EL (cell line): ENCODE results near the gene DOK4.
A peak's percentile ranks its signal among the peaks of the same experiment; 100 is the strongest.

Experiments used
- DNase-seq: peaks from one replicate; pipeline ENCODE4 v3.0.0-alpha.2; 2016

The DOK4 gene

DNA sequence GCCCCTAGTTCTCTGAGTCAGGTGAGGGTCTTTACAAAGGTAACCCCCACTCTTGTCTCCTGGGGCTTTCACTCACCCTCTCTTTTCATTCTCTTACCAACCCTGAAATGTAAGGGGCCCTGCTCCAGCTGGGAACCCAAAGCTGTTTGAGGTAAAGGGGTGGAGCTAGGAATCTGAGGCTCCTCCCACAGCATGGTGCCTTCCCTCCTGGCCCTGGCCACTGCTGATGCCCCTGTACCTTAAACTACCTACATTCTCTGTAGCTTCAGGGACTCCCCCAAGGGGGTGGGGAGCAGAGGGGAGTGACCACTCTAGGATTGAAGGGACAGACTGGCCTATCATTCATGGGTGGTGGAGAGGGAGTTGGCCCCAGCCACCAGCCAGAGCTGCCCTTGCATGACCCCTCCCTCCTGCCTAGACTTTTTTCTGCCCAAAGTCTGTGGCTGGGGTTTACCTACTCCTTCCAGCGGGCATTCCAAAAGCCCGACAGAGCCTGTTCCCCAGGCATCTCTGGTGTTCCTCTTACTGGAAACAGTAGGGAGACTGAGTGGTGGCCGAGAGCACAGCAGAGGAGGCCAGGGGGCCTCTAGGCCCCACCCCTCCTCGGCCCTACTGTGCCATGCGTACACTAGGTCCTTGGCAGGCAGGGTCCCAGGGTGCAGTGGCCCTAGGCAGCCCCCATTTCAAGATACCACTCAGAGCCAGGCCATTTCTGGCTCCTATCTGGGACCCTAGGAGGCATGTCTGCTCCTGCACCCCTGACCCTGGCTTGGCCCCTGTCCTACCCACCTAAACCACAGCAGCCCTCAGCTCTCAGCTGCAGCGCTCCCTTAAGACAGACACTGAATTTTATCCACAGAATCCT, 9.5 kb downstream of the DOK4 start:
- DNase-seq = no peak

DNA sequence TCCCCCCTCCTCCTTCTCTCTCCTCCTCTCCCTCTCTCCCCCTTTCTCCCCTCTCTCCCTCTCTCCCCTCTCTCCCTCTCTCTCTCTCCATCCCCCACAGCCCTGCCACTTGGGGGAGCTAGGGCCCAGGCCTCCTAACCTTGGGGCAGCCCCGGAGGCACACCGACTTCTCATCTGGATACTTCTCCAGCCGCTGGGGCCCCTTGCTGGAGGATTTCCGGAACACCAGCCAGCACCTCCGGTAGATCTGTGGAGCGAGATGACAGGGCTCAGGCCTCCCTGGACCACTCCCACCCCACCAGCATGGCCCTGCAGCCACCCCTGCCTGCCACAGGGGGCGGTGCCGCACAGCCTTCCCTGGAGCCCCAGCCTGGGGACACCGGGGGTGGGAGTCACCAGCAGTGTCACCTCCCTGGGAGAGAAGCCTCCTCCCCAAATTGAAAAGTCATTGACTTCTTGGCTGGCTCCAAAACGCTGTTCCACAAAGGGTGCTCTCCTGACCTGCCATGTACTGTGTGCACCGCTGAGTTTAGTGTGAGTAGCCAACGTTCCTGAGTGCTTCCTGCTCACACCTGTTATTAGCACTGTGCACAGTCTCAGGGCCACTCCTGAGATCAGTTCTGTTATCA, 10.5 kb downstream of the DOK4 start:
- DNase-seq = peak; percentile 35

DNA sequence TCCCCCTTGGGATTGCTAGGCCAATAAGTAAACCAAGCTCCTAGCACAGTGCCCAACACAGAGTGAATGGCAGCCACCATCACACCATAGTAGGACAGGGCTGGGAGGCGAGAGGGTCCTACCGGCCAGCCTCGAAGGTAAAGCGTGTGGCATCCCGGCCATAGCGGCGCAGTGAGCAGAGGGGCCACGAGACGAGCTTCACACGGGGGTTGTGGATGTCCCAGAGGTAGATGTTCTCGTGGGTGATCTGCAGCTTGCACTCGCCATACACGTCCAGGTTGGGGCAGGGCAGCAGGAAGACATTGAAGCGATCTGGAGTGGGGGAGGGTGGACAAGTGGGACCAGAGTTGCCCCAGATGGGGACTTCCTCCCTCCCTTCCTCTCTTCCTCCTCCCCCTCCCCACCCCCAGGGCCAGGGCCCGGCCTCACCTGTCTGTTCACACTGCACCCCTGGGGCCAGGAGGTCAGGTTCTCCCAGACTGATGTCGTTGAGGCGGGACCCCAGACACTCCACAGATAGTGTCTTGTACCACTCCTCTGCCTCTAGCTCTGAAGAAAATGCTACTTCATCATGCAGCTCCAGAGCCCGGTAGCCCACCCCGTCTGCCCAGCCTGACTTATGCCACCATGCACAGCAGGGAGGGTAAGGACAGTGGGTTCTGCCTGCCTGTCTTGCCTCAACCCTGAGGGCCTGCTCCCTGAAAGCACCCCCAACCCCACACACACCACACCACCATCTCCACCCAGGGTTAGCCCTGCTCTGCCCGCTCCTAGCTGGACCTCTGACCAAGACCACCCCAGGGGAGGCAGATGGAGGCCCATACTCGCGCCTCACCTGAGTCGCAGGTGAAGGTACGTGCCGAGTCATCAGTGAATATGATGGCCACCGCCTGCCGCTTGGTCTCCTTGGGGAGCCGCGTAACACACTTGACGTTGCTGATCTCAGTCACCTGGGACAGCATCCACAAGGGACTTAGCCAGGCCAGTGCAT, 11.3 kb downstream of the DOK4 start:
- no peak for DNase-seq

DNA sequence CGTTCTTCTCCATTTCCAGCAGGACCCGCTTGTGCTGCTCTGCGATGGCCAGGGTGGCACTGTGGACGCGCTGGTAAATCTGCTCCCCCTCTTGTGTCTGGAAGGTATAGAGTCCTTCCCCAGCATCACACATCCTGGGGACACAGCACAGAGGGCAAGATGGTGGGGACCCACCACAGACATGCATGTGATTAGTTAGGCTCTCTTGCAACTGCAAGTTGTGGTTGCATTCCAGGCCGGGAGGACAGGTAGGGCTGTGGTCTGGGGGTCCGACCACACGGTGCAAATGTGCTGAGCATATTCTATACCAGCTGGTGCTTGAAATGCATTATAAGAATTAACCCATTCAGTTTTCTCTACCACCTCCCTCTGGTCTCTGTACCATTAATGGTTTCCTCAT, 12.4 kb downstream of the DOK4 start:
- DNase-seq = no peak

DNA sequence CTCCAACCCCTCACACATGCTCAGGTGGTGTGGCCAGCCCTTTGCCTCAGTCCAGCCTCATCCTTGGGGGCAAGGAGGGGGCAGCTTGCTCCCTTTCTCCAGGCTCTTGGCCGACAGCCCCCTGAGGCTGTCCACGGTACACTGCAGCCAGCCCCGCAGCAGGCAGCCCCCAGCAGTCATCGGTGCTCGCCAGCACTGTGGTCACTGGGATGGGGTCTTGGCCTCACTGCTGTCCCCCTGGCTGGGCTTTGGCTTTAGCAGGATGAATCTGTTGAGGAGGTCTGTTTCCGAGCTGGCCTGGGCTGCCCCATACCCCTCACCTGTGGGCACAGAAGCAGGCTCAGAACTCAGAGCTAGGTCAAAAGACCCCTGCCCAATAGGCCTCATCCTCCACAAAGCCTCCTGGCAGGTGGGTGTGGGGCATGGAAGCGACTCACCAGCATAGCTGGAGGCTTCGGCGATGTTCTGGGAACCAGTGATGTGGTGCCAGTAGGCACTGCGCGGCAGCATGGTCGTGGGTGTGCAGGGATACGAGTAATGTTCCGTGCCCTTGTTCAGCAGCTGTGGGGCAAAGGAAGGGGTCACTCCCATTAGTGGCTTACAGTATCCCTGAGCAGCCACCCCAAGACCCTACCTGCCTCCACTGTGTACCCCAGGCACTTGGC, 13.0 kb downstream of the DOK4 start:
- DNase-seq = no peak

DNA sequence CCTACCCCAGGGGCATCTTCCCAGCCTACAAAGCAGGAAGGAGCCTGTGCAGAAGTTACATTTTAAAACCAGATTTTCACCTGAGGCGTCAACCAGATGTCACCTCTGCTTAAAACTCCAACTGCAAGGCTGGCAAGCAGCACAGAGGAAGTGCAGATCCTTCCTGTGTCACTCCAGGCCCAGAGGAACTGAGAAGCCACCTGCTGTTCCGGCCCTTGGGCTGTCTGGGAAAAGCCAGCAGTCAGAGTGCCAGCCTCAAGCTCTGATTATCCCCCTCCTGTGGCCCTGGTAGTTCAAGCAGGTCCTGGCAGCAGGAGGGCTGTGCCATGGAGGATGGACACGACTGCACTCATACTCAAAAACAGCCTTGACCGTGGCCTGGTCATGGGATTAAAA, 13.6 kb downstream of the DOK4 start:
- DNase-seq = no peak

DNA sequence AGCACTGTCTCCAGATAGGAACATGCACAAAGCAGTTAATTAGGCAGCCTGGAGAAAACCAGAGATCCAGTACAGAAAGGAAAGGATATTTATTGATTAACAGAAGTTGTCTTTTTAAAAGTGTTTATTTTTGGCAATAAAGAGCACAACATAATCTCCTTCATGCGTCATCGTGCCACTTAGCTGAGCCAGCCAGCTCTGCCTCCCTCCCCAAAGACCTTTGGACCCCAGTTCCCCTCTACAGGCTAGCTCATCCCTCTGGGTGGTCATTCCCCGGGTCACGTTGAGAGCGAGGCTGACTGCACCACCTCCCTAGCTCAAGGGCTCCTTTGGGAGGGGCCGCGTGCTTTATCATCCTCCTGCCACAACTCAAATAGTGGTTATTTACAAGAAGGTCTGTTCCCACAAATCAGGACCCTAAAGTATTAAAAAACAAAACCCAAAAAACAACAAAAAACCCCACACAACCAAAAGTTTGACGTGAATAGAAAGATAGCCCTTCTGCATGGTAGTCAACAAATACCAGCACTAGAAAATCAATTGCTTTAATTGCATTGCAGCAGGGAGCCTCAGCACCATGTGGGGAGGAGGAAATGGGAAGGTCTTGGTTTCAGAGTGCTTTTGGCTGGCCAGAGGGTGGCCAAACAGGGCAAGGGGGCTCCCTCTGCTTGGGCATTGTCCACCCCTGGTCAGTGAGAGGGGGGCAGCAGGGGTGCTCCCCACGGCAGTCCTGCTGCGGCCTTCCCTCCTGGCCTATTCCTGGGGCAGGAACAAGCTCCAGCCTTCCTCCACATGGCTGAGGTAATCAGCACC, 14.2 kb downstream of the DOK4 start:
- no peak for DNase-seq

DNA sequence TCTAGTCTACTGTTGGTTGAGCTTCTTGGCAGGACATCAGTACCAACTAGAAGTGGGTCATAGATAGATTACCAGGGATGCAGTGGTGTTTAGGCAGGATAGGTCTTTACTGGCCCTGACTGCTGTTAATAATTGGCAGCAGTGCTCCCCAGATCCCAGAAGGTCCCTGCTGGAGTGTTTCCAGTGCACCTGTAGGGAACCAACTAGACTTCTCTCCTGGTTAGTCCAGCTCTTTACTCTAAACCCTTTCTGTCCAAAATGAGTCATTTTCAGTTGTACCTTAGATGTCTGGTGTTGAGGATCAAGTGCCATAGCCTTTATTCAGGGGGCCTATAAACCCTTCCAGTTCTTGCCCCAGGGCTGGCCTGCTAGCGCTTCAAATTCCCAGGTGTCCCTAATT, 15.1 kb downstream of the DOK4 start:
- no peak for DNase-seq

DNA sequence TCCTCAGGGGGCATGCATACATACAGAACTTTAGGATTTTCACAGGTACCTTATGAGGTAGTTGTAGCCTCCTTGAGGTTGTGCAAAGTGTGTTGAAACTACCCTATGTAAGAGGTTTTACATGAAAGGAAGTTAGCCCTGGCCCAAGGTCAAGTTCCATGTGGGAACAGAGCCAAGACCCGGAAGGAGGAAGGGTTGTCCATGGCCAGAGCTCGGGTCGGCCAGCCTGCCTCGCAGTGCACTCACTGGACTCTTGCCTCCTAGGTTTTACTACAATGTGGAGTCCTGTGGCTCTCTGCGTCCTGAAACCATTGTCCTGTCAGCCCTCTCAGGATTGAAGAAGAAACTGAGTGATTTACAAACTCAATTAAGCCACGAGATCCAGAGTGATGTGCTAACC, 15.6 kb downstream of the DOK4 start:
- no peak for DNase-seq

DNA sequence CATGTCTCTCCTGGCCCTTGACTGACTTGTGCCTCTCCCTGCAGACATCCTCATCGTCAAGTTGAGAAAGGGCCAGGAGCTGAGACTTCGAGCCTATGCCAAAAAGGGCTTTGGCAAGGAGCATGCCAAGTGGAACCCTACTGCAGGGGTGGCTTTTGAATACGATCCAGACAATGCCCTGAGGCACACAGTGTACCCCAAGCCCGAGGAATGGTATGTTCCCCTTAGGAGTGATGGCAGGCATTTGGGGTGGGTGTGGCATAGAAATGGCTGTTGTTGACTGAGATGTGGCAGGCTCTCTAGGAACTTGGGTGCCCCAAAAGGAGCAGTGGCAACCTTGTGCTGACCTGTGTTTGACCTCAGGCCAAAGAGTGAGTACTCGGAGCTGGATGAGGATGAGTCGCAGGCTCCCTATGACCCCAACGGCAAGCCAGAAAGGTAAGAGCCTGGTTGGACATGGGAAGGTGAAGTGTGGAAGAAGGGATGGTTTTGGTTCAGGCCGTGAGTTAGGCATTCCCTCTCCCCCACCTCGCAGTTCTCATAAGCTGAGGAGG, 16.3 kb downstream of the DOK4 start:
- no peak for DNase-seq

DNA sequence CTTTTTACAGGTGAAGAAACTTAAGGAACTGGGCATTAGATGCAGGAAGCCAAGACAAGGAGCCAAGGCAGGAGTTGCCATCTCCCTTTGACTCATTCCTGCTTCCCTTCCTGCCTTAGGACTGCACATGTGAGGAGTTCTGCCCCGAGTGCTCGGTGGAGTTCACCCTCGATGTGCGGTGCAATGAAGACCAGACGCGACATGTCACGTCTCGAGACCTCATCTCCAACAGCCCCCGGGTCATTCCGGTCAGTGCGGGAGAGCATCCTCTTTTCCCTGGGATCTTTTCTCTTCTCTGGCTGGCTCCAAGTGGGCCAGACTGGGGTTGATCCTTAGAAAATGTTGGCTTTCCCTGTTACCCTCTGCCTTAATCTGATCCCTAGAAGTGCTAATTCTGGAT, 17.2 kb downstream of the DOK4 start:
- no peak for DNase-seq

DNA sequence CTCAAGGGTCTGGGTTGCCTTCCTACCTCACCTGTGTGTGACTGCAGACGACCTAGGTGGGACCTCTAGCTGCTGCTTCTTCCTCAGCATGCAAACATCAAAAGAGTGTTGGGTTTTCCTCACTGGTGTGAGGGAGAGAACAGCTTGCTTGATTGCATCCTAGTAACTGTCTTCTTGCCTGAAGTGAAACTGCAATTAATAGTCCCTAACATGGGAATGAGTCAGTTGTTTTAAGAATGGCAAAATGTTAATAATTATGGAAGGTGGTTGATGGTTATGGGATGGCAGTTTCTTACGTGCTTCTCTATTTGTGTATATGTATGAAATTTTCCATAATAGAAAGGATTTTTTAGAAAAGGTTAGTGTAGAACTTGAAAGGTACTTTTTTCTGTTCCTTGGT, 17.9 kb downstream of the DOK4 start:
- DNase-seq = no peak

DNA sequence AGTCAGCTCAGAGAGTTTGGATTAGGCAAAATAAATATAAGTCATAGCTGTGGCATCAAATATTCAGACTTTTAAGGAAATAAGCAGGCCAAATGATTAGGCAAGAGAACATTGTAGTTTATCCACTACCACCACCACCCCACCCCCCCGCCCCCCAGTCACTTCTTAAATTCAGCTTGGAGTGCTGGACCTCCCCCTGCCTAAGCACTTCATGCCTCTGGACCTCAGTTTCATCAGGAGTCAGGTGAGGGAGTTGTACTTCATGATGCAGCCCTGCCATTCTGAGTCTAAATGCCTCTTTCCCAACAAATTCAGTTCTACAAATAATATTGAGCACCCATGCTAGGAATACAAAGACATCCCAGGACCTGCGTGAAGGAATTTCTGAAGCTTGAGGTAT, 21.8 kb downstream of the DOK4 start:
- no peak for DNase-seq

DNA sequence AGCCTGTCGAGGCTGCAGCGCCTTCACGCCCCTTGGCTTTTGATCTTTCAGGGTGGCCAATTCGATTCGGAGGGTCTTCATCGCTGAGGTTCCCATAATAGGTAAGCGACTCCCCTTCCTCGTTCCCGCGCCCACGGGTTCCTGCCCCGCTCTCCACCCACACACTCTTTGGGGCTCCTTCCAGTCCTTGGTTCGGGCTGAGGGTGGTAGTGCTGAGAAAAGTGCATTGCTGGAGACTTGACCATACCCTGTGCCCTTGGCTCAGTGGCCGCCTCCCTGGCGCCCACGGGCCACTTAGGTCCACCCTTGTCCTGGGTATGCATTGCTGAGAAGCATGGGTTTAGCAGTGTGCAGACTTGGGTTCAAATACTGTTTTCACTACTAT, 23.3 kb downstream of the DOK4 start:
- no peak for DNase-seq

DNA sequence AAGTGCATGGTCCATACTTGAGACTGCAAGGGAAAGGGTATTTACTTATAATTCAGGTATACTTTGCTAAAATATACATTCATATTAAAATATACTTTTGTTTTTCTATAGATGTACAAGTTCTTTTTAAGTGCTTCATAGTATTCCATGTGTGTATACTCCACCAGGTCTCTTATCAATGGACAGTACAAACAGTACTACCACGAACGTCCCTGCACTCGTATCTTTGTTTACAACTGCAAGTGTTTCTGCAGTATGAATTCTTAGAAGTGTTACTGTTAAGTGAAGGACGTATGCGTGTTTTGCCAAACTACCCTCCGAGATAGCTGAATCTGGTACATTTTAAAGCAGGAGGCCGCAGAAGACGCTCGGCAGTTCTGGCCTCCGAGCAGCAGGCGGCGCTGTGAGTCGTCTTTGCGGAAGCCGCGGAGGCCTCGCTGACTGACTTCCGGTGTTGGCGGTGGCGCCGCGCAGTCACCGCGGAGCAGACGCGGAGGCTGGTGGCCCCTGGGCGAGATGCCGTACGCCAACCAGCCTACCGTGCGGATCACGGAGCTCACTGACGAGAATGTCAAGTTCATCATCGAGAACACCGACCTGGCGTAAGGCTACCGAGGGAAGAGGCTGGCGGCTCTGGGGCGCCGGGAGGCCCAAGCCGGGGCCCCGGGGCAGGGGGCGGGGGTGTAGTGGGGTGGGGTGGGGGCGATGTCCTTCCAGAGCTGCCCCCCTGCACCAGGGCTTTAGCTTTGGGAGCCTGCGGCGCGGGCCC, 23.9 kb downstream of the DOK4 start, which contains the start of gene POLR2C:
POLR2C (plus strand) TSS at position 471 of the 769 bp plus-strand sequence; CDS start at position 517, 46 bp downstream.
- DNase-seq = peak; percentile 80

DNA sequence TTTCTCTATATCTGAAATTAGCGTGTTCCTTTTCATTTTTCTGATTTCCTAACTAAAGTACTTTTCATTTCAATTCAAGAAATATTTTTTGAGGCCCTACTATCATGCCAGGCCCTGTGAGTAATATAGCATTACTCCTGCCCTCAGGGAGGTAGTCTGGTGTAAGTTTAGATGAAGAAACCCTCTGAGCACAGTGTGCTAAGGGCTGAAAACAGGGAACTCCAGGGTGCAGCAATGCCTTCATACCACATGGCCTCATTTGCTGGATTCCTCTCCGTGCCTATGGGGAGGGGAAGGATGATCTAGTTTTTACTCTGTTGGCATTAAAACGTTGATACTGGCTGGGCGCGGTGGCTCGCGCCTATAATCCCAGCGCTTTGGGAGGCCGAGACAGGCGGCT, 34.3 kb downstream of the DOK4 start:
- no peak for DNase-seq

DNA sequence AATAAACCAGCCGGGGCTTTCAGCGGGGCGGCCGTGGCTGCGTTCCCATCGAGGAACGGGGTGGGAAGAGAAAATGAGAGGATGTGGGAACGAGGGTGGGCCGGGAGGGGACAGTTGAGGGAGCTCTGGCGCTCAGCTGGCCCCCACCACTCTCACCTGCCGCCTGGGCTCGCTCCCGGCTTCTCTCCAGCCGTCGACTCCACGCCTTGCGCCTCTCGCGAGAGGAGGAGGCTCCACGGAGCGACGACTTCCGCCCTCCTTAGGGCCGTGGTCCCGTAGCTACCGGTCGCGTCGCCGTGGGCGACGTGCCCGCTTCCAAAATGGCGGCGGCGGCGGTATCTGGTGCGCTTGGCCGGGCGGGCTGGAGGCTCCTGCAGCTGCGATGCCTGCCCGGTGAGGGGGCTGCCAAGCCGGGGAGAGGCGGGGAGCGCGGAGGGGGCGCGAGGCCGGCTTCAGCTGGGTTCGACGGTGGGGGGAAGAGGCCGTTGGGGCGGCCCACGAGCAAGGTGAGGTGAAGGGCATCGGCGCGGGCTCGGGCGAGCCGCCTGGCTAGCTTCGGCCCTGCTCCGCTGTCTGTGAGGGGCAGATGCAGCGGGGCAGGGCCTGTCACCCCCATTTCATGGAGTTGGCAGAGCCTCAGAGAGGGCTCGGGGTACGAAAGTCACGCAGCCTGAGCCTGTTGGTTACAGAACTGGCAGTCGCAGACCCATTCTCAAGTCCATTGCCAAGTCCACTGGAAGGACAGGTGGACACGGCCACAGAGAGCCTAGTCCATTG, 38.9 kb downstream of the DOK4 start, which contains the start of the genes CIAPIN1 and COQ9:
CIAPIN1 (minus strand) TSS at position 200 of the 777 bp plus-strand sequence. CDS start 6,457 bp downstream, outside the sequence.
COQ9 (plus strand) TSS at position 294 of the 777 bp plus-strand sequence; CDS start at position 321, 27 bp downstream.
- peak; percentile 92 for DNase-seq

DNA sequence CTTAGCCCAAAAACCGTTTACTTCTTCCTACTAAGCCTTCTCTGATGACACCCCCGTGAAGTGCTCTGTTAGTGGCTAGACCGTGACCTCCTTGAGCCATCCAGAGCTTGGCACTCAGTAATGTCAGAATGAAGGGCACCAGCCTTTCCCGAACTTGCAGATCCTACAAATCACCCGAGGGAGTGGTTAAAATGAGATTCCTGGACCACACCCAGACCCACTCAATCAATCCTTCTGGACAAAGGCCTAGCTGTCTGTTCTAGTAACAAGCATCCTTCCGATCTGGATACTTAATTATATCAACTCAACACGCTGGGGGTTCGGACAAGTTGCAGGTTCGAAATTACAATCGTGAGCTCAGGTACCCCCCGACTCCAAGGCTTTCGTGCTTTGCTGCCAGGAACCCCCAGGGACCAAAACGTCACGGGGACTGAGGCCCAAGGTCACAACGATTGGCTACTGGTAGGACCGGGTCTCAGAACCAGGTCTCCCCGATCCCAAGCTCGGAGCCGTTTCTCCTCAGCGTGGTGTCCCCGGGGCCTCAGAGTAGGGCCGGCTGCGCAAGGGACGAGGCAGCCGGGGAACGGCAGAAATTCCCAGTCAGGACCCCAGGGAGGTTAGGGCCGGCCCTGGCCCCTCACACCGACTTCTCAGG, 39.6 kb downstream of the DOK4 start:
- peak; percentile 37 for DNase-seq

DNA sequence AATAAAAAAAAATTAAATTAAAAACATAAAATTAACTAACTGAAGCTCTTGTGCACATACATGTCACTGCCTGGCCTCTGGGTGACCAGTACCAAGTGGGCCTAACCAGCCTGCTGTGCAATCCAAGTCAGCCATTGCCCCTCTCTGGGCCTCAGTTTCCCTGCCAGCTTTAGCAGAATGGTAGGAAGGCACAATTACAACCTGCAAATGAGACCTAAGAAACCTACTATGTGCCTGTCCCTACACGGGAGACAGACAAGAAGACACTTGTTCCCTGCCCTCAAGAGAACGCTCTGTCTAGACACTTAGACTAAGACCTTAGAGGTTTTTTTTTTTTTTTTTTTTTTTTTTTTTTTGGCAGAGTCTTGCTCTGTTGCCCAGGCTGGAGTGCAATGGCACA, 40.8 kb downstream of the DOK4 start:
- no peak for DNase-seq
